ENCODE measurements around the gene C10orf143.

GRCh38 chr10:130159192-130159794 lies 48.7 kb upstream of the C10orf143 start:
- TF ChIP-seq CTCF (IDR thresholded peaks at IDR 0.05; ENCODE audit: low read depth, low read length) (no peak), EZH2phosphoT487 (IDR thresholded peaks at IDR 0.05; ENCODE audit: low read depth) (no peak)
